H1 (cell line): ENCODE results near the gene ZBTB4. TPM values are rescaled to one million over a fixed set of nuclear protein-coding genes. Genes with fewer than 3 reads are reported as not detected.

Source experiments
- ASH2L ChIP-seq: fragments of 200-600, 300-600 bp; sonication (generic); IDR thresholded peaks from one replicate; pipeline ENCODE4 v1.7.1; 2017; ENCODE audit warnings: low read length
- CBX8 ChIP-seq: fragments of 300-800, 300-1000 bp; sonication (generic); IDR thresholded peaks from 2 replicates; pipeline ENCODE4 v1.7.1; 2016; ENCODE audit warnings: low read depth, low read length, borderline replicate concordance
- CHD1 ChIP-seq: IDR thresholded peaks from 2 replicates; pipeline ENCODE4 v1.6.1; 2012; ENCODE audit warnings: low read depth, low read length, improper control_type of control experiment
- HDAC2 ChIP-seq, 2 experiments: fragments of 300-600 bp in 1 of 2; sonication (generic) in 1 of 2; IDR thresholded peaks; 2 replicates each; pipeline ENCODE4 v1.6.1; 2011 to 2012; ENCODE audit warnings: low read depth in 2 of 2, low read length in 2 of 2, mild to moderate bottlenecking in 2 of 2, moderate library complexity in 2 of 2, borderline replicate concordance in 1 of 2, inconsistent platforms in 1 of 2
- MAFK ChIP-seq: IDR thresholded peaks from 2 replicates; pipeline ENCODE4 v1.6.1; 2012; ENCODE audit warnings: low read depth, mild to moderate bottlenecking, improper control_type of control experiment, low read length
- PHF8 ChIP-seq: fragments of 200-600 bp; sonication (generic); conservative IDR thresholded peaks from 2 replicates; pipeline ENCODE4 v1.7.1; 2012; ENCODE audit warnings: low read depth, mild to moderate bottlenecking, inconsistent platforms, low read length, moderate library complexity
- RFX5 ChIP-seq: IDR thresholded peaks from 2 replicates; pipeline ENCODE4 v1.6.1; 2011; ENCODE audit warnings: low read depth, low read length, improper control_type of control experiment, borderline replicate concordance
- SRF ChIP-seq: IDR thresholded peaks from 2 replicates; pipeline ENCODE4 v1.6.1; 2011; ENCODE audit warnings: mild to moderate bottlenecking, low read depth, low read length, moderate library complexity
- polyA plus RNA-seq, 7 experiments: library from polyadenylated mRNA; depleted of rRNA in 3 of 7; stranded (reverse) in 5 of 7; unstranded in 2 of 7; fragments of >200 nt in 5 of 7; fragments of 200-250 nt in 2 of 7; gene quantifications; 1 replicate in 5 of 7; 2 replicates in 1 of 7; 4 replicates in 1 of 7; pipeline versions ENCODE4 v1.2.1 to v1.2.3, GENCODE V29; 2011 to 2013; ENCODE audit warnings: missing spikeins in 2 of 7, mixed read lengths in 2 of 7
- total RNA-seq: library from RNA; stranded (reverse); fragmentation: NEBNext Ultra II Directional; extraction: Animal tissue kit (Norgen Biotek cat#: 25700); gene quantifications from 2 replicates; pipeline ENCODE4 v1.2.1, GENCODE V29; 2021

Gene ZBTB4
- total and polyA plus RNA-seq, 2 of the 8 experiments (the other 6 are each of a cell fraction or from before 2014, with no cell fraction given), result 5.9 to 10.1 TPM

- TF ChIP-seq SRF, result no peak
- no peak for TF ChIP-seq CBX8
- no peak for TF ChIP-seq ASH2L
- no peak for TF ChIP-seq HDAC2 (IDR thresholded peaks at IDR 0.05; ENCODE audit: borderline replicate concordance in 1 of 2, low read depth in 2 of 2, low read length in 2 of 2)
- TF ChIP-seq MAFK, result no peak
- no peak; the same call in 1 of the 2 replicates for TF ChIP-seq RFX5
- TF ChIP-seq CHD1, result no peak
- no peak for TF ChIP-seq PHF8
These were observed 42.0 kb downstream of the ZBTB4 start (continued) for GRCh38 chr17:7437369-7437863.
